GM18519 (cell line): ENCODE results near the gene PIK3R3.
"Not testable (repeated sequence)": the region's sequence is repeated elsewhere in the genome, so short reads cannot be mapped to it uniquely, and the experiment has no call there.

Source experiments
- ATAC-seq: cut with Tn5 transposase; IDR thresholded peaks from one replicate; pipeline ENCODE4 v1.9.1; 2021; ENCODE audit warnings: mild to moderate bottlenecking, moderate library complexity; ENCODE audit not compliant: unreplicated experiment, low FRiP score

Gene PIK3R3

DNA sequence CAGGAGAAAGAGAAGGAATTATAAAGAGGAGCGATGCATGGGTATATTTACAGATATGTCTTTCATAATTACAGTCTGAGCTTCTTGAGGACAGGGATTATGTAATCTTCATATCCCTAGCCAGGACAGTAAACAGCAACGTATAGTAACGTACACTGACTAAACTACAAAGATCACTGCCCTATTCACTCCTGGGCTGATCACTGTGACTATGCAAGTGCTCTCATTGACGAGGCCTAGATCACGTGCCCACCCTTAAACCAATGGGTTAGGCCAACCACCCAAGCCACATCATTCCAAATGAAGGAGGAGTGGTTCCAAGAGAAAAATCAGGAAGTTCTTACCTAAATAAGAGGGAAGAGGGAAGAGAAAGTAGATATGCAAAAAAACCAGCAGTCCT, 18.5 kb downstream of the PIK3R3 start:
- no peak for ATAC-seq

DNA sequence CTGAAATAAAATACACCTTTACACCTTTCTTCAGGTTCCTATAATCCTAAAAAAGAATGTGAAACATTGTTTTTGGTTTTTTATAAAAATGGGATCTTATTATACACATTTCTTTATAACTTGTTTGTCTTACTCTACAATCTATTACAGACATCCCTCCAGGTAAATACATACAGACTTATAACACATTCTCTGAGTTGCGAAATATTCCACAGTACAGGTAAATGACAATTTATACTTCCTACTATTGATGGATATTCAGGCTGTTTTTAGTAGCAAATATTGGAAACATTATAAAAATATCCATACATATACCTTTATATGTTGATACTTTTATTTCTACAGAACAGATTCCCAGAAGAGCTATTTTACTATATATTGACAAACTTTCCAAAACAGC, 20.3 kb downstream of the PIK3R3 start:
- ATAC-seq: no peak

DNA sequence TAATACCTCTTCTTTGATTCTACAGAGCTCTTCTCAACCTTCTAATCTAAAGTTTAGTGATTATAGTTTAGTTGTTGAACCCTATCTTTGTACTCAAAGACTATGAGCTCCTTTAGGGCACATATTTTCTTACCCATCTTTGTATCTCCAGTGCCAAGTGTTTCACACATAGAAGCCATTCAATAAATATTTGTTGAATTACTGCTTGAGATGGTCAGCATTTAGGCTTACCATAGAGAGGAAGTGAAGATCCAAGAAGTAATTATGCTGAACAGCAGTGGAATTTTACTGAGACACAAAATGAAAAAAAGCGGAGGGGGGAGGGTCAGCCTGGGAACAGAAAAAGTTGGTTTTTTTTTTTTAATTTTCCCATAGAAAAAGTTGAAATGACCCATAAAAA, 21.9 kb downstream of the PIK3R3 start:
- no peak for ATAC-seq

DNA sequence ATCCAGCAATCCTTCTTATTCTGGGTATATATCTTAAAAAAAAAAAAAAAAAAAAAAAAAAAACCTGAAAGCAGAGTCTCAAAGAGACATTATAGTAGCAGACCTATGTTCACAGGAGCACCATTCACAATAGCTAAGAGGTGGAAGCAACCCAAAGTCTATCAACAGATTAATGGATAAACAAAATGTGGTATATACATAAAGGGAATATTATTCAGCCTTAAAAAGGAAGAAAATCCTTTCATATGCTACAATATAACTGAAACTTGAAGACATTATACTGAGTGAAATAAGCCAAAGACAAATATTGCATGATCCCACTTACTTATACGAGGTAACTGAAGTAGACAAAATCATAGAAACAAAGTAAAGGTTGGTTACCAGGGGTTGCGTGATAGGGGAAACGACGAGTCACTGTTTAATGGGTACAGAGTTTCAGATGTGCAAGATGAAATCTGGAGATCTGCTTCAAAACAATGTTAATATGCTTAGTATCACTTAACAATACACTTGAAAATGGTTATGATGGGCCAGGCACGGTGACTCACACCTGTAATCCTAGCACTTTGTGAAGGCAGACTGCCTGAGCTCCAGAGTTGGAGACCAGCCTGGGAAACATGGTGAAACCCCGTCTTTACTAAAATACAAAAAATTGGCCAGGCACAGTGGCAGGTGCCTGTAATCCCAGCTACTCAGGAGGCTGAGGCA, 29.5 kb downstream of the PIK3R3 start:
- ATAC-seq: no peak

DNA sequence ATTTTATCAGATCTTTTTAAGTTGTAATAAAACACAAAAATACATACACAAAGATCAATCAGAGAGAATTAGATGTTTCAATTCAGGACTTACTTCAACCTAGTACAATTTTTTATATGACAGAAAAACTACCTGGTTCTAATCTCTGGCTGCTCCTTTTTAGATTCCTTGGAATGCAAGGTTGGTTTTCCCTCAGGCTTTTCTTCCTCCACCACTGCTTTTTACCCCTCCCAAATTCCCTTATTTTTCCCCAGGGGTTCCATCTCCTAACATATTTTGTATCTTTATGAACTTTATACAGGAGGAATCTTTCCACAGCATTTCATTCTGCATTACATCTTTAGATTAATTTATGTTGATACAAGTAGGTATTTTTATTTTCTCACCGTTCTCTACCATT, 33.2 kb downstream of the PIK3R3 start:
- ATAC-seq: no peak

DNA sequence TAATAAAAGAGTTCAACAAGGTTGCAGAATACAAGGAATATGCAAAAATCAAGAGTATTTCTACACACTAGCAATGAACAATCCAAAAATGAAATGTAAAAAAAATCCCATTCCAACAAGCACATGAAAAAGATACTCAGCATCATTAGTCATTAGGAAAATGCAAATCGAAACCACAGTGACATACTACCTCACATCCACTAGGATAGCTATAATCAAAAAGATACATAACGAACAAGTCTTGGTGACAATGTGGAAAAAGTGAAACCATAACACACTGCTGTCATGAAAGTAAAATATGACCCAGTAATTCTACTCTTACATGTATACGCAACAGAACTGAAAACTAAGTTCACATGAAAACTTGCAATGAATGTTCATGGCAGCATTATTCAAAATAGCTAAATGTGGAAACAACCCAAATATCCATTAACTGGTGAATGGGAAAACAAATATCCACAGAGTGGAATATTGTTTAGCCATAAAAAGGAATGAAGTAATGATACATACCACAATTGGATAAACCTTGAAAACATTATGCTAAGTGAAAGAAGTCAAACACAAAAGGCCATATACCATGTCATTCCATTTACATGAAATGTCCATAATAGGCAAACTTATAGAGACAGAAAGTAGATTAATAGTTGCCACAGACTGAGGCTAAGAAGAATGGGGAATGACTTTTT, 34.3 kb downstream of the PIK3R3 start:
- ATAC-seq: no peak

DNA sequence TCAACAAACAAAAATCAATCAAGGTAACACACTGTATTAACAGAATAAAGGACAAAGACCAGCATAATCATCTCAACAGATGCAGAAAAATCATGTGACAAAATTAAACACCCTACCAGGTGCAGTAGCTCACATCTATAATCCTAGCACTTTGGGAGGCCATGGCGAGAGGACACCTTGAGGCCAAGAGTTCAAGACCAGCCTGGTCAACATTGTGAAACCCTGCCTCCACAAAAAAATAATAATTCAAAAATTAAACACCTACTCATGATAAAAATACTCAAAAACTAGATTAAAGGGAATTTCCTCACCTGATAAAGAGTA, 35.3 kb downstream of the PIK3R3 start:
- no peak for ATAC-seq

DNA sequence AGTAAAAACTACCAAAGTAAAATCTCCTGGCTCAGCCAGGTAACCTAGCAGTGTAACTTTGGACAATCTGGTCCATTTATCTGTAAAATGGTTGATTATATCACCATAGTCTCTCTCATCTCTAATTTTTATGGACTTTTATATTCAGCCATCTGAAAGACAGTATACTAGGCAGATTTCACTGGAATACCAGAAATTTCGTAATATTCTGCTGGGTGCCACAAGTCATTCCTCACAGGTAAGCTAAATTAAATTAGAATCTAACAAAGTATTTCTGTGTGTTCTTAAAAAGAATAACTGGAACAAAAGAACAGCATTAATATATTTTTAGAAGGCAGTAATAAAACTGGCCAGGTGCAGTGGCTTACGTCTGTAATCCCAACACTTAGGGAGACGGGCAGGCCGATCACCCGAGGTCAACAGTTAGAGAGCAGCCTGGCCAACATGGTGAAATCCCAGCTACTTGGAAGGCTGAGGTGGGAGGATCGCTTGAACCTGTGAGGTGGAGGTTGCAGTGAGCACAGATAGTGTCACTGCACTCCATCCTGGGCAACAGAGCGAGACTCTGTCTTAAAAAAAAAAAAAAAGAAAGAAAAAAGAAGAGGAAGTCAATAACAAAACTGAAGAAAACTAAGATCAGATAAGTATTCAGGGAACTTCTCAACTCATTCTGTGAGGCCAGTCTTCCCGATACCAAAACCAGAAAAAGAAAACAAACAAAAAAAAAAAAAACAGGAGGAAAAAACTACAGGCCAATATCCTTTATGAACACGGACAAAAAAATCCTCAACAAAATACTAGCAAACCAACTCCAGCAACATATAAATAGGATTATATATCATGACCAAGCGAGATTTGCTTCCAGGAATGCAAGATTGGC, 35.9 kb downstream of the PIK3R3 start:
- ATAC-seq: no peak

DNA sequence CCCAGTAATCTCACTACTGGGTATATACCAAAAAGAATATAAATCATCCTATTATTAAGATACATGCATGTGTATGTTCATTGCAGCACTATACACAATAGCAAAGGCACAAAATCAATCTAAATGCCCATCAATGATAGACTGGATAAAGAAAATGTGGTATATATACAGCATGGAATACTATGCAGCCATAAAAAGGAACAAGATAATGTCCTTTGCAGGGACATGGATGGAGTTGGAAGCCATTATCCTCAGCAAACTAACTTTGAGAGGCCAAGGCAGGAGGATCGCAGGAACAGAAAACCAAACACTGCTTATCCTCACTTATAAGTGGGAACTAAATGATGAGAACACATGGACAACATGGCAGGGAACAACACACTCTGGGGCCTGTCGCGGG, 37.3 kb downstream of the PIK3R3 start:
- ATAC-seq: not testable (repeated sequence)

DNA sequence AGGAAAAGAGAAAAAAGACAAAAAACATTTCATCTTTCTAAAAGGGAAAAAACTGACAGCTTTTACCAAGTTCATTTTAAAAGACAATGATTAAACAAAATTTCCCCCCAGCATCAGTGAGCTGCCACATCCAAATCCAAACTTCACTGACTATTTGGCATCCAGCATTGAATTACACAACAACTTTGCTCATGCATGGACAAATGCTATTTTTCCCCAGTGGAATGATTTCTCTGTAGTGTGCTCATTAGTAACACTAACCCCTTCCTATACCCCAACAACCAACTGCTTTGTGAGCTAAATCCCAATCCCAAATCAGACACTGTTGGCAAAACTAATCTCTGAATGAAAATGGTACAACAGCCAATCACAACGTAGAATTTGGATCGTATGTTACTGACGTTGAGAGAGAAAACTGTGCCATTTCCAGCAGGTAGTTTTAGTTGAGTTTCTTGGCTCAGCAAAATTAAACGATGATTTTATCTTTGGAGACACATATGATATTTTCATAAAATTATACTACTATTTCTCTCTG, 37.9 kb downstream of the PIK3R3 start:
- ATAC-seq: no peak

DNA sequence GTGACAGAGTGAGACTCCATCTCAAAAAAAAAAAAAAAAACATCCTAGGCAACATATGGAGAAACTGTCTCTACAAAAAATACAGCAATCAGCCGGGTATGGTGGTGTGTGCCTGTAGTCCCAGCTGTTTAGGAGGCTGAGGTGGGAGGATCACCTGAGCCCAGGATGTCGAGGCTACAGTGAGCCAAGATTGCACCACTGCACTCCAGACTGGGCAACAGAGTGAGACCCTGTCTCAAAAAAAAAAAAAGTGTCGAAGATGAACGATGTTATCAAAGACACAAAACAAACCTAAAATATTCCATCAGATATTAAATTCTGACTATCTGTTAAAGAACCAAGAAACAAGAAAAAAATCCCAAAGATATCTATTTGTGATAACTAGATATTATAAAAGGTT, 38.6 kb downstream of the PIK3R3 start:
- ATAC-seq: not testable (repeated sequence)

DNA sequence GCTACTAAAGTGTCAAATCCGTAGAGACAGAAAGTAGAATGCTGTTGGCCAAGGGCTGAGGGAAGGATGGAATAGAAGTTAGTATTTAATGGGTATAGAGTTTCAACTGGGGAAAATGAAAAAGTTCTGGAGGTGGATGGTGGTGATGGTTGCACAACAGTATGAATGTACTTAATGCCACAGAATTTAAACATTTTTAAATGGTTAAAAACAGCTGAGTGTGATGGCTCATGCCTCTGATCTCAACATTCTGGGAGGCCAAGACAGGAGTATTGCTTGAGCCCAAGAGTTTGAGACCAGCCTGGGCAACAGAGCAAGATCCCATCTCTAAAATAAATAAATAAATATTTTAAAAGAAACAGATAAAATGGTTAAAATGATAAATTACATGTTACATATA, 44.5 kb downstream of the PIK3R3 start:
- ATAC-seq: no peak

DNA sequence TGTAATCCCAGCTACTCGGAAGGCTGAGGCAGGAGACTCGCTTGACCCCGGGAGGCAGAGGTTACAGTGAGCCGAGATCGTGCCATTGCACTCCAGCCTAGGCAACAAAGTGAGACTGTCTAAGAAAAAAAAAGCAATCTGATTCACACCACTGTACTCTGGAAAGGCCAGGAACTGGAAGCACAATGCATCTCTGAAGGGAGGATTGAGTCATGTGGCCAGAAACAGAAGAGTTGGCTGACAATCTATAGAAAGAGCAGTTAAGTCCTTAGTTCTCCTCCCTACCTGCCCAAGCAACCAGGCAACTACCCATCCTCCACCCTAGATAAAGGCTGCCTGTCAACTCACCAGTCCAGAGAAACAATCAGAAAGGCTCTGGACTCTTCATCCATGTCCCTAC, 45.9 kb downstream of the PIK3R3 start:
- ATAC-seq: no peak

DNA sequence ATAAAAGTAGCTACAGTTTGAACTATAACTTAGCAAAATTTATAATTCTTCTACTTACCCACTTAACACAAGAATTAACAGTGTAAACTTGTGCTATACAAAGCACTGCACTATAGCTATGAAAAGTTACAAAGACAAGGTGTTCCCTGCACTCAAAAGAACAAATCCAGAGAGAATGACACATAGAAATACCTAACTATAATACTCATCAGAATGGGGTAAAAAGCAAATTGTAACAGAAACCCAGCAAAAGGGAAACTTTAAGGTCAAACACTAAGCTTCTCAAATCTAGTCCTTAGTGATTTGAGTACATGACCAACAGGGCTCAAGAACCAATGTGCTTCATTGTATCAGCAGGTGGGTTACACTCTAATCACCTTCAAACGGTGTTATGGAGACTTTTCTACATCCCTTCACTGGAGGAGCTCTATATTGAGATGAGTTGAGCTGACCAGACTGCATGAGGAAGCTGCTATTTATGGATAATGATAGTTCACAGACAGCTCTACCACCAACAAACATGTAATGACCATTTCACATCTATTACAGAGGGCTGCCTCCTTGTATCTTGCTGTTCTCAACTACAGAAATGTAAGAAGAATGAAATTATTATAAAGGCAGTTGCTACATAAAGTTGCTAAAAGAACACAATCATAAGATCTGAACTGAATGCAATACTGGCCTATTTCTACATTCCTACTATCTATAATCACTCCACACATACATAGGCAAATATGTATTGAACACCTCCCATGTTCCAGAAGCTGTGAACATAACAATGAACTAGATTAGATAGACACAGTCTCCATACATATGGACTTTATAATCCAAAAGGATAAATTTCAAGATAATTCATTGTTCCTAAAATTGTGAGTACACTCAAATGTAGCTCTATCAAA, 47.6 kb downstream of the PIK3R3 start:
- no peak for ATAC-seq

DNA sequence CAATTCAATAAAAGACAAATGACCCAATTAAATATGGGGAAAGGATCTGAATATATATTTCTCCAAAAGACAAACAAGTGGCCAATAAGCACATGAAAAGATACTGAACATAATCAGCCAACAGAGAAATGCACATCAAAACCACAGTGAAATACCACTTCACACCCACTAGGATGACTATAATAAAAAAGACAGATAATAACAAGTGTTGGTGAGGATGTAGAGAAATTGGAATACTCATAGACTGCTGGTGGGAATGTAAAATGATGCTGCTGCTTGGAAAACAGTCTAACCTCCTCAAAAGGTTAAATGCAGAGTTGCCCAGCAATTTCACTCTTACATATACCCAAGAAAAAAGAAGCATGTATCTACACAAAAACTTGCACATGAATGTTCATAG, 48.9 kb downstream of the PIK3R3 start:
- ATAC-seq: no peak

DNA sequence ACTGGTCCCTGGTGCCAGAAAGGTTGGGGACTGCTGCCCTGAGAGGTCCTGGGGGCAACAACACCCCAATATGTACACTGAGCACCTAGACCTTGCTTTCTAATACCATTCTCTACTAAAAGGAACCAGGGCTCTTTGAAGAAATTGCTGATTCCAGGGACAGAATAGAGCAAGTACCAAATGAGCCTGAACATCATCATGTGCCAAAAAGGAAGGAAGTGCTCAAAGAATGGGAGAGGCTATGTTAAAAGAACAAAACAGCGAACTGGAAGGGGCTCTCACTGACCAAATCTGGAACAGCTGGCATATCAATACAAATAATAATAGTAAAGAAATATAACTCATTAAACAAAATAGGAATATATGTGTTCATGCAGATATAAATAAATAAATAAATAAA, 50.8 kb downstream of the PIK3R3 start:
- no peak for ATAC-seq

DNA sequence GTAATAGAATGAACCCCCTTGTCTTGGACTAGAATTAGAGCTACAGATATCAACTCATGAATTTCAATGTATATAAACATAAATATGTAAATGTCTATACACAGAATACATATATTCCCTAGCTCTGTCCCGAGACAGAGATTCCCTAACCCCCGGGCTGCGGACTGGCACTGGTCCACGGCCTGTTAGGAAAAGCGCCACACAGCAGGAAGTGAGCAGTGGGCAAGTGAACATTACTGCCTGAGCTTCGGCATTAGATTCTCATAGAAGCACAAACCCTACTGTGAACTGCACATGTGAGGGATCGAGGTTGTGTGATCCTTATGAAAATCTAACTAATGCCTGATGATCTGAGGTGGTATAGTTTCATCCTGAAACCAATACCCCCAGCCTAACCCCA, 51.2 kb downstream of the PIK3R3 start:
- no peak for ATAC-seq

DNA sequence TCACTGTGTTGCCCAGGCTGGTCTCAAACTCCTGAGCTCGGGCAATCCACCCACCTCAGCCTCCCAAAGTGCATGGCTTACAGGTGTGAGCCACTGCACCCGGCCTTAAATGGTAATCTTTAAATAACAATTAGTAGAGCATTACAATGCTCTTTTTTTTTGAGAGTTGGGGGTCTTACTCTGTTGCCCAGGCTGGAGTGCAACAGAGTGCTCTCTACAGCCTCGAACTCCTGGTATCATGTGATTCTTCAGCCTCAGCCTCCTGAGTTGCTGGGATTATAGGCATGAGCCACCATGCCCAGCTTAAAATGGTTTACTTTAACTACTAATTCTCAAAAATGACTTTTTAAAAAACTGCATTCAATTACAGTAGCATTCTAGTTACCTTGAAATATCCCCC, 52.2 kb downstream of the PIK3R3 start:
- no peak for ATAC-seq

DNA sequence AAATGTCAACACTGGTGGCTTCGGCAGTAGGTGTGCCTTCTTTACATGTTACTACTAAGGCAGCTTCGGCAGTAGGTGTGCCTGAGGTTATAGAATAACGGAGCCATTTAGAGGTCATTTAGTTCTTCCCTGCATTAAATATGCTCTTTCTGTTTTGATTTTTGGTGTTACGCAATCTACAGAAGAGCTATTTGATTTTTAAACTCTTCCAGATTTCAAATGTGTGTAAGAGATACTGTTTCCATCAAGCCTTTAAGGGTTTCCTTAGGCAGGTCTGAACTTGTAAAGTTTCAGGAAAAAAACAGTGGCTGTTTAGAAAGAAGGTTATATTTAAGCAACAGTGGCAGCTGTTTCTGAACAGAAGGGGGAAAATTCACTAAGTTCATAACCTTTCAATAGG, 54.8 kb downstream of the PIK3R3 start:
- no peak for ATAC-seq

DNA sequence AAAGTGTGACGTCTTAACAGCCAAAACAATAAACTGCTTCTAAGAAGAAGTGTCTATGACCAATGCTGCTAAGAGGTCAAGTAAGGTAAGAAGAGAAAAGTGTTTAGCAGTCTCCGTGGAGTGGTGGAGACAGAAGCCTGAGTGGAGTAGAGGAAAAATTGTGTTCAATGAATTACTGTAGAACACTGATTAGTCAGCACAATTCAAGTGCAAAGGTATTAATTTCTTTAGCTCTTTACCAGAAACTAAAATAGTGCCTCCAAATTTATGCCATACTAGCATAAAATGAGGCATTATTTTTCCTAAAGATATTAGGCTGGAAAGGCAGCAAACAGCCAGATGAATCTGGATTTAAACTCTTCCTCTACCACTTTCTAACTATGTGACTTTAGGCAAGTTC, 56.1 kb downstream of the PIK3R3 start:
- no peak for ATAC-seq
